Measurements from ENCODE around the gene NSUN3.

- TF ChIP-seq, protein P1, sequence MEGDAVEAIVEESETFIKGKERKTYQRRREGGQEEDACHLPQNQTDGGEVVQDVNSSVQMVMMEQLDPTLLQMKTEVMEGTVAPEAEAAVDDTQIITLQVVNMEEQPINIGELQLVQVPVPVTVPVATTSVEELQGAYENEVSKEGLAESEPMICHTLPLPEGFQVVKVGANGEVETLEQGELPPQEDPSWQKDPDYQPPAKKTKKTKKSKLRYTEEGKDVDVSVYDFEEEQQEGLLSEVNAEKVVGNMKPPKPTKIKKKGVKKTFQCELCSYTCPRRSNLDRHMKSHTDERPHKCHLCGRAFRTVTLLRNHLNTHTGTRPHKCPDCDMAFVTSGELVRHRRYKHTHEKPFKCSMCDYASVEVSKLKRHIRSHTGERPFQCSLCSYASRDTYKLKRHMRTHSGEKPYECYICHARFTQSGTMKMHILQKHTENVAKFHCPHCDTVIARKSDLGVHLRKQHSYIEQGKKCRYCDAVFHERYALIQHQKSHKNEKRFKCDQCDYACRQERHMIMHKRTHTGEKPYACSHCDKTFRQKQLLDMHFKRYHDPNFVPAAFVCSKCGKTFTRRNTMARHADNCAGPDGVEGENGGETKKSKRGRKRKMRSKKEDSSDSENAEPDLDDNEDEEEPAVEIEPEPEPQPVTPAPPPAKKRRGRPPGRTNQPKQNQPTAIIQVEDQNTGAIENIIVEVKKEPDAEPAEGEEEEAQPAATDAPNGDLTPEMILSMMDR (IDR thresholded peaks at IDR 0.05): no peak
- no peak for TF ChIP-seq POLR2A (IDR thresholded peaks at IDR 0.05)
These were observed 51.8 kb downstream of the NSUN3 start for GRCh38 chr3:94114666-94115065.

Measured in adrenal gland (tissue), 5 donors.